ENCODE measurements around the gene MYG1. TPM values are rescaled to one million over a fixed set of nuclear protein-coding genes. Genes with fewer than 3 reads are reported as not detected.
"Not testable (repeated sequence)": the region's sequence is repeated elsewhere in the genome, so short reads cannot be mapped to it uniquely, and the experiment has no call there.

Gene MYG1
- total RNA-seq, 2 experiments from 2014 or later: 30.9 to 33.8 TPM

DNA sequence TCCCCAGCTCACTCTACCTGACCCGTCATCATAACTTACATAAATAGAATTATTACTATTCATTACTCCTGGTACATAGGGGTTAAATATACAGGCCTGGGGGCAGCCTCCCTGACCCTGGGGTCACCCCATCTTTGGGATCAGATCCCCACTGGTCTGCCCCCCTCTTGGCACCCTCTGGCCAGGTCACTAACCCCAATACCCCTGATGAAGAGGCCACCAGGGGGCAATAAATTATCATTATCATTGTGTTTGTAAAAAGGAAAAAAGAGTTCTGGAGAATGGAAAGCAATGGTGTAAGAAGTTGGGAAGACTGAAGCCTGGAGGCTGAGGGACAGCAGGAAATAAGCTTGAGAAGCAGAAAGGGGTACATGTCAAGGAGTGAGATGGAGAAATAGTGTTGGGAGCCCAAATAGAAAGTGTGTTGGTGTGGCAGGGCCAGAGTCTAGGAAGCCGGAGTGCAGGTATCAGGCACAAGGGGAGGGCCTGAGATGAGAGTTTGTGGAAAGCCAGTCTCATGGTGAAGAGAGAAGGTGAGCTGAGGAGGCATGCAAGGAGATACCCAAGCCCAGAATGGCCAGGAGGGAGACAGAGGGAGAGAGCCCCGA, 28.0 kb downstream of the MYG1 start:
- DNase-seq: peak in 1 of 14 experiments; percentile 25
- ATAC-seq (ENCODE audit: poor library complexity): no peak
- peaks cover 5% of the 10 kb centered on the region for H3K36me3 Mint-ChIP-seq (ENCODE audit: low read depth)
- peaks cover 33% of the 10 kb centered on the region for H3K4me1 ChIP-seq (ENCODE audit: insufficient read depth, low read length)
- H3K27me3 Mint-ChIP-seq: no peaks in the 10 kb centered on the region
- H3K4me3 Mint-ChIP-seq: peak overlapping the region; percentile 63
- no peak overlapping the region for H3K27ac ChIP-seq (ENCODE audit: low read depth in 1 of 2, low read length in 2 of 2)
- peaks cover 0 to 2% of the 10 kb centered on the region in 2 experiments for H3K27me3 ChIP-seq (ENCODE audit: control insufficient read depth in 1 of 2, insufficient read depth in 2 of 2, low read length in 2 of 2)
- no peaks in the 10 kb centered on the region for H3K36me3 ChIP-seq (ENCODE audit: insufficient read depth, low read length)
- ChIA-PET POLR2A (interaction anchor here (1.4 to 3.4 kb wide), 4 partner anchors 17 to 121 kb away, joined by 3 to 13 read pairs (median 4); partner anchors contain the start of genes ITGB7 and SP1), CTCF (interaction anchor here (0.5 to 7.6 kb wide), 5 partner anchors 17 to 181 kb away, joined by 3 to 51 read pairs (median 3); partner anchors contain the start of gene PFDN5)
- H3K4me1 Mint-ChIP-seq (ENCODE audit: low read depth): peaks cover 18% of the 10 kb centered on the region
- H3K9me3 ChIP-seq (ENCODE audit: control insufficient read depth in 1 of 2, insufficient read depth in 1 of 2, low read length in 2 of 2): no peaks in the 10 kb centered on the region
- H3K27ac Mint-ChIP-seq: no peak overlapping the region
- no peaks in the 10 kb centered on the region for H3K9me3 Mint-ChIP-seq
- intact Hi-C loops (cut with DNase I, micrococcal nuclease): loop anchor here in 1 of 2 experiments (5.0 to 10.0 kb wide), 2 partner anchors 180 to 347 kb away; partner anchors contain the start of genes ATP5MC2 and NPFF
- TF ChIP-seq, protein P1, sequence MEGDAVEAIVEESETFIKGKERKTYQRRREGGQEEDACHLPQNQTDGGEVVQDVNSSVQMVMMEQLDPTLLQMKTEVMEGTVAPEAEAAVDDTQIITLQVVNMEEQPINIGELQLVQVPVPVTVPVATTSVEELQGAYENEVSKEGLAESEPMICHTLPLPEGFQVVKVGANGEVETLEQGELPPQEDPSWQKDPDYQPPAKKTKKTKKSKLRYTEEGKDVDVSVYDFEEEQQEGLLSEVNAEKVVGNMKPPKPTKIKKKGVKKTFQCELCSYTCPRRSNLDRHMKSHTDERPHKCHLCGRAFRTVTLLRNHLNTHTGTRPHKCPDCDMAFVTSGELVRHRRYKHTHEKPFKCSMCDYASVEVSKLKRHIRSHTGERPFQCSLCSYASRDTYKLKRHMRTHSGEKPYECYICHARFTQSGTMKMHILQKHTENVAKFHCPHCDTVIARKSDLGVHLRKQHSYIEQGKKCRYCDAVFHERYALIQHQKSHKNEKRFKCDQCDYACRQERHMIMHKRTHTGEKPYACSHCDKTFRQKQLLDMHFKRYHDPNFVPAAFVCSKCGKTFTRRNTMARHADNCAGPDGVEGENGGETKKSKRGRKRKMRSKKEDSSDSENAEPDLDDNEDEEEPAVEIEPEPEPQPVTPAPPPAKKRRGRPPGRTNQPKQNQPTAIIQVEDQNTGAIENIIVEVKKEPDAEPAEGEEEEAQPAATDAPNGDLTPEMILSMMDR (IDR thresholded peaks at IDR 0.05): peak; percentile 38
- no peak overlapping the region for H3K4me3 ChIP-seq (ENCODE audit: low read length)

DNA sequence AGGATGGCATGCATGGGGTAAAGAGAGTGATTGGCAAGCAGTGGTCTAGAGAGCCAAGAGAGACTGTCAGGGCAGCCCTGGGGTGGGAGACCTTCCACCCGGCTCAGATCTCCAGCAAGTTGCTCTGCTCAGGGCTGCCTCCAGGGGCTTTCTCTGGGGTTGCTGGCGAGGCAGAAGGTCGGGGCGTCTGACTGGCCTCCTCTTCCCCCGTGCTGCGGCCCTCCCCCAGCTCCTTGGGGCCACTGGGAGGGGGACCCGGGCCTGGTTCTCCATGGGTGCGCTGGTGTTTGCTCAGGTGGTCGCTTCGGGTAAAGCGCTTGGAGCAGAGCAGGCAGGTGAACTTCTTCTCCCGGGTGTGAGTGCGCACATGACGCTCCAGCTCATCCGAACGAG, 28.5 kb downstream of the MYG1 start:
- H3K27me3 Mint-ChIP-seq: no peaks in the 10 kb centered on the region
- H3K27ac Mint-ChIP-seq: no peak overlapping the region

DNA sequence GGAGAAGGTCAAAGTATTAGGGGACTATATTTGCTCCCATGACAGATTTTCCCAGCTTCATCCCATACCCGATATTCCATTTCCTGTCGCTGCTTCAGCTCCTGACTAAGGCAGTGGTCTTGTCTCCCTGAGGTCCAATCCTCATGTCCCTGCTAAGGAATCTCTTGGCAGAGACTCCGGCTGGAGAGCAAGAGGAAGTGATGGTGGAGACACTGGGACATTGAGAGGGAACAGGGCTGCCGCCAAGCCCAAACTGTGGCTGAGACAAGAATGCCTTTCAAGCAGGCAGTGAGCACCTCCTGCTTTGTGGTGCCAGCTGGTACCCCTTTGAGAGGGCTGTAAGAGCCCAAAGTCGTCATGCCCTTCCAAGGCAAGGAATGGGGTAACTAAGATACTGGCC, 31.2 kb downstream of the MYG1 start:
- H3K4me1 ChIP-seq (ENCODE audit: insufficient read depth, low read length): peaks cover 7% of the 10 kb centered on the region
- no peak overlapping the region for H3K27ac Mint-ChIP-seq
- no peak overlapping the region for H3K27ac ChIP-seq (ENCODE audit: low read depth in 1 of 2, low read length in 2 of 2)
- DNase-seq (no peak), ATAC-seq (ENCODE audit: poor library complexity) (no peak)
- H3K27me3 Mint-ChIP-seq: peaks cover 20% of the 10 kb centered on the region
- H3K4me3 ChIP-seq (ENCODE audit: low read length): no peak overlapping the region
- H3K36me3 ChIP-seq (ENCODE audit: insufficient read depth, low read length): no peaks in the 10 kb centered on the region
- ChIA-PET CTCF (interaction anchor here (1.7 to 7.6 kb wide), 2 partner anchors 10 to 14 kb away, joined by 4 to 51 read pairs; partner anchors contain the start of gene AAAS), POLR2A (interaction anchor here (1.8 kb wide), 1 partner anchor 9 kb away, joined by 3 read pairs; the partner anchor contains the start of gene AAAS)
- H3K36me3 Mint-ChIP-seq (ENCODE audit: low read depth): no peaks in the 10 kb centered on the region
- TF ChIP-seq, protein P1 (IDR thresholded peaks at IDR 0.05): no peak
- no peaks in the 10 kb centered on the region for H3K9me3 ChIP-seq (ENCODE audit: control insufficient read depth in 1 of 2, insufficient read depth in 1 of 2, low read length in 2 of 2)
- no peak overlapping the region for H3K4me3 Mint-ChIP-seq
- peaks cover 9 to 13% of the 10 kb centered on the region in 2 experiments for H3K27me3 ChIP-seq (ENCODE audit: control insufficient read depth in 1 of 2, insufficient read depth in 2 of 2, low read length in 2 of 2)
- peaks cover 4% of the 10 kb centered on the region for H3K4me1 Mint-ChIP-seq (ENCODE audit: low read depth)
- intact Hi-C loops (cut with DNase I, micrococcal nuclease): no loop called here
- H3K9me3 Mint-ChIP-seq: no peaks in the 10 kb centered on the region

More for the DNA sequence above, 28.5 kb downstream of the MYG1 start:
- CTCF ChIA-PET: interaction anchor here (0.5 to 7.6 kb wide), 3 partner anchors 17 to 93 kb away, joined by 3 to 51 read pairs (median 4); no protein-coding TSS in a partner anchor
- H3K4me1 ChIP-seq (ENCODE audit: insufficient read depth, low read length): peaks cover 28% of the 10 kb centered on the region
- H3K9me3 ChIP-seq (ENCODE audit: control insufficient read depth in 1 of 2, insufficient read depth in 1 of 2, low read length in 2 of 2): no peaks in the 10 kb centered on the region
- Mint-ChIP-seq H3K4me1 (ENCODE audit: low read depth) (peaks cover 18% of the 10 kb centered on the region), H3K36me3 (ENCODE audit: low read depth) (peaks cover 5% of the 10 kb centered on the region), H3K9me3 (no peaks in the 10 kb centered on the region), H3K4me3 (peak overlapping the region; percentile 5)
- no peak for ATAC-seq (ENCODE audit: poor library complexity)
- POLR2A ChIA-PET: interaction anchor here (1.4 to 3.4 kb wide), 3 partner anchors 17 to 121 kb away, joined by 3 to 13 read pairs (median 4); partner anchors contain the start of gene ITGB7
- TF ChIP-seq, protein P1 (IDR thresholded peaks at IDR 0.05): no peak
- DNase-seq: no peak
- peaks cover 0 to 5% of the 10 kb centered on the region in 2 experiments for H3K27me3 ChIP-seq (ENCODE audit: control insufficient read depth in 1 of 2, insufficient read depth in 2 of 2, low read length in 2 of 2)
- H3K36me3 ChIP-seq (ENCODE audit: insufficient read depth, low read length): no peaks in the 10 kb centered on the region
- H3K27ac ChIP-seq (ENCODE audit: low read depth in 1 of 2, low read length in 2 of 2): no peak overlapping the region
- no peak overlapping the region for H3K4me3 ChIP-seq (ENCODE audit: low read length)
- intact Hi-C loops (cut with DNase I, micrococcal nuclease): loop anchor here in 1 of 2 experiments (5.0 to 10.0 kb wide), 2 partner anchors 179 to 347 kb away; partner anchors contain the start of genes ATP5MC2 and NPFF

DNA sequence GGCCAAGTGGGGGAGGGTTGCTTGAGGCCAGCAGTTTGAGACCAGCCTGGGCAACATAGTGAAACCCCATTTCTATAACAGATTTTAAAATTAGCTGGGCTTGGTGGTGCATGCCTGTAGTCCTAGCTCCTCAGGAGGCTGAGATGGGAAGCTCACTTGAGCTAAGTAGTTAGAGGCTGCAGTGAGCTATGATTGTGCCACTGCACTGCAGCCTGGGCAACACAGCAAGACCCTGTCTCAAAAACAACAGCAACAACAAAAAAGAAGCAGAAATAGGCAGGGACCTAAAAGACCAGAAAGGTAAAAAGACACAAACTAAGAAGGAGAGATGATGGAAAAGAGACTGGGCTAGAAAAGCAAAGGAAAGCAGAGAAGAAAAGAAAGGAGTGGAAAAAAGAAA, 32.8 kb downstream of the MYG1 start:
- H3K4me1 Mint-ChIP-seq (ENCODE audit: low read depth); H3K36me3 ChIP-seq (ENCODE audit: insufficient read depth, low read length); H3K4me1 ChIP-seq (ENCODE audit: insufficient read depth, low read length); H3K9me3 Mint-ChIP-seq; H3K4me3 Mint-ChIP-seq; H3K27ac Mint-ChIP-seq; H3K36me3 Mint-ChIP-seq (ENCODE audit: low read depth); H3K9me3 ChIP-seq (ENCODE audit: control insufficient read depth in 1 of 2, insufficient read depth in 1 of 2, low read length in 2 of 2); ATAC-seq (ENCODE audit: poor library complexity); intact Hi-C loops (cut with DNase I, micrococcal nuclease); H3K27ac ChIP-seq (ENCODE audit: low read depth in 1 of 2, low read length in 2 of 2); DNase-seq; CTCF ChIA-PET; H3K4me3 ChIP-seq (ENCODE audit: low read length): not testable (repeated sequence)
- POLR2A ChIA-PET: interaction anchor here (0.6 kb wide), 1 partner anchor 28 kb away, joined by 4 read pairs; no protein-coding TSS in a partner anchor
- peaks cover 33% of the 10 kb centered on the region for H3K27me3 Mint-ChIP-seq
- H3K27me3 ChIP-seq (ENCODE audit: control insufficient read depth in 1 of 2, insufficient read depth in 2 of 2, low read length in 2 of 2): peaks cover 20 to 29% of the 10 kb centered on the region in 2 experiments

Measured in CD4-positive, alpha-beta T cell (primary cell).